Measurements from ENCODE around the gene FLCN.

FLCN gene

GRCh38 chr17:17171186-17171585, 65.8 kb downstream of the FLCN start:
- TF ChIP-seq CTCF (IDR thresholded peaks at IDR 0.05; ENCODE audit: borderline replicate concordance, control extremely low read depth, extremely low read depth, insufficient read depth, missing control alignments): no peak
- in situ Hi-C loops (cut with MboI; ENCODE audit: low sequenced_read_pairs, unreplicated experiment): loop anchor here (10.0 kb wide), 1 partner anchor 56 kb away; no protein-coding TSS in a partner anchor
- no peak for DNase-seq (ENCODE audit: low spot score)

GRCh38 chr17:17170346-17170985, 66.5 kb downstream of the FLCN start:
- DNase-seq (ENCODE audit: low spot score): no peak
- TF ChIP-seq CTCF (IDR thresholded peaks at IDR 0.05; ENCODE audit: borderline replicate concordance, control extremely low read depth, extremely low read depth, insufficient read depth, missing control alignments): no peak
- in situ Hi-C loops (cut with MboI; ENCODE audit: low sequenced_read_pairs, unreplicated experiment): loop anchor here (10.0 kb wide), 1 partner anchor 56 kb away; no protein-coding TSS in a partner anchor

GRCh38 chr17:17169396-17169795, 67.6 kb downstream of the FLCN start:
- TF ChIP-seq CTCF (IDR thresholded peaks at IDR 0.05; ENCODE audit: borderline replicate concordance, control extremely low read depth, extremely low read depth, insufficient read depth, missing control alignments): no peak
- no peak for DNase-seq (ENCODE audit: low spot score)
- in situ Hi-C loops (cut with MboI; ENCODE audit: low sequenced_read_pairs, unreplicated experiment): no loop called here

- in situ Hi-C loops (cut with MboI; ENCODE audit: low sequenced_read_pairs, unreplicated experiment): no loop called here
- no peak for TF ChIP-seq CTCF (IDR thresholded peaks at IDR 0.05; ENCODE audit: borderline replicate concordance, control extremely low read depth, extremely low read depth, insufficient read depth, missing control alignments)
- DNase-seq (ENCODE audit: low spot score): no peak
These were observed 68.6 kb downstream of the FLCN start for GRCh38 chr17:17168401-17168800.

GRCh38 chr17:17167986-17168385, 69.0 kb downstream of the FLCN start:
- no peak for TF ChIP-seq CTCF (IDR thresholded peaks at IDR 0.05; ENCODE audit: borderline replicate concordance, control extremely low read depth, extremely low read depth, insufficient read depth, missing control alignments)
- in situ Hi-C loops (cut with MboI; ENCODE audit: low sequenced_read_pairs, unreplicated experiment): no loop called here

GRCh38 chr17:17167356-17167755, 69.6 kb downstream of the FLCN start:
- in situ Hi-C loops (cut with MboI; ENCODE audit: low sequenced_read_pairs, unreplicated experiment): no loop called here
- no peak for TF ChIP-seq CTCF (IDR thresholded peaks at IDR 0.05; ENCODE audit: borderline replicate concordance, control extremely low read depth, extremely low read depth, insufficient read depth, missing control alignments)
- DNase-seq (ENCODE audit: low spot score): no peak

More at GRCh38 chr17:17167986-17168385, 69.0 kb downstream of the FLCN start:
- no peak for DNase-seq (ENCODE audit: low spot score)

Data from GM13976 (cell line).